Upper lobe of right lung (tissue), 1 donor: Measurements from ENCODE around the gene RAPGEF6. TPM values are rescaled to one million over a fixed set of nuclear protein-coding genes. Genes with fewer than 3 reads are reported as not detected.

ENCODE experiments used
- ATAC-seq: fragments of 200-7000 bp; cut with Tn5 transposase; one replicate; pipeline ENCODE4 v1.9.1; 2020; ENCODE audit warnings: mild to moderate bottlenecking, moderate library complexity
- DNase-seq: peaks from one replicate; pipeline ENCODE4 v3.0.0-alpha.2; 2020
- H3K27ac ChIP-seq: fragments of 200-600 bp; one replicate; pipeline ENCODE4 v1.8.0; 2022
- H3K27me3 ChIP-seq: fragments of 200-600 bp; one replicate; pipeline ENCODE4 v1.8.0; 2022; ENCODE audit warnings: mild to moderate bottlenecking
- H3K36me3 ChIP-seq: fragments of 200-600 bp; one replicate; pipeline ENCODE4 v1.8.0; 2022
- H3K4me1 ChIP-seq: fragments of 200-600 bp; one replicate; pipeline ENCODE4 v1.8.0; 2022
- H3K4me3 ChIP-seq: fragments of 200-600 bp; one replicate; pipeline ENCODE4 v1.8.0; 2022; ENCODE audit warnings: mild to moderate bottlenecking
- H3K9me3 ChIP-seq: fragments of 200-600 bp; one replicate; pipeline ENCODE4 v1.8.0; 2022
- CTCF ChIP-seq: fragments of 200-600 bp; IDR thresholded peaks from one replicate; pipeline ENCODE4 v1.8.0; 2022; ENCODE audit warnings: antibody characterized with exemption
- intact Hi-C: fragments of 100-400 bp; cut with DNase I; formaldehyde crosslinking; loops from one replicate; pipeline ENCODE4 v1.11.0; 2022
- total RNA-seq: library from RNA; stranded (reverse); fragmentation: NEBNext Ultra II Directional; extraction: Animal tissue kit (Norgen Biotek cat#: 25700); gene quantifications from one replicate; pipeline ENCODE4 v1.2.1, GENCODE V29; 2021
- donor health status: DM: no; HTN: yes; CAD: no; lungs with severe emphysema.

The RAPGEF6 gene
- total RNA-seq, 1 donor from 2014 or later = 27.2 TPM

GRCh38 chr5:131423056-131423455 lies 212.0 kb downstream of the RAPGEF6 start:
- DNase-seq = no peak
- Histone ChIP-seq H3K27me3 (no peaks in the 10 kb centered on the region), H3K36me3 (peaks cover 24% of the 10 kb centered on the region), H3K4me1 (no peaks in the 10 kb centered on the region), H3K4me3 (no peak overlapping the region), H3K27ac (no peak overlapping the region), H3K9me3 (no peaks in the 10 kb centered on the region)
- peak; percentile 49 for TF ChIP-seq CTCF
- peak; percentile 48 for ATAC-seq
- intact Hi-C loops = no loop called here

GRCh38 chr5:131419877-131420276 lies 215.2 kb downstream of the RAPGEF6 start:
- intact Hi-C loops = no loop called here
- TF ChIP-seq CTCF = no peak

GRCh38 chr5:131418846-131419245 lies 216.2 kb downstream of the RAPGEF6 start:
- intact Hi-C loops = no loop called here
- Histone ChIP-seq H3K27ac (no peak overlapping the region), H3K4me1 (no peaks in the 10 kb centered on the region), H3K27me3 (no peaks in the 10 kb centered on the region), H3K4me3 (no peak overlapping the region), H3K36me3 (peaks cover 12% of the 10 kb centered on the region), H3K9me3 (no peaks in the 10 kb centered on the region)
- TF ChIP-seq CTCF = no peak
- ATAC-seq = no peak
- no peak for DNase-seq

More at GRCh38 chr5:131419877-131420276, 215.2 kb downstream of the RAPGEF6 start:
- Histone ChIP-seq H3K9me3 (no peaks in the 10 kb centered on the region), H3K4me1 (no peaks in the 10 kb centered on the region), H3K4me3 (no peak overlapping the region), H3K27ac (no peak overlapping the region), H3K27me3 (no peaks in the 10 kb centered on the region), H3K36me3 (peaks cover 12% of the 10 kb centered on the region)
- DNase-seq = no peak
- ATAC-seq = no peak

DNA sequence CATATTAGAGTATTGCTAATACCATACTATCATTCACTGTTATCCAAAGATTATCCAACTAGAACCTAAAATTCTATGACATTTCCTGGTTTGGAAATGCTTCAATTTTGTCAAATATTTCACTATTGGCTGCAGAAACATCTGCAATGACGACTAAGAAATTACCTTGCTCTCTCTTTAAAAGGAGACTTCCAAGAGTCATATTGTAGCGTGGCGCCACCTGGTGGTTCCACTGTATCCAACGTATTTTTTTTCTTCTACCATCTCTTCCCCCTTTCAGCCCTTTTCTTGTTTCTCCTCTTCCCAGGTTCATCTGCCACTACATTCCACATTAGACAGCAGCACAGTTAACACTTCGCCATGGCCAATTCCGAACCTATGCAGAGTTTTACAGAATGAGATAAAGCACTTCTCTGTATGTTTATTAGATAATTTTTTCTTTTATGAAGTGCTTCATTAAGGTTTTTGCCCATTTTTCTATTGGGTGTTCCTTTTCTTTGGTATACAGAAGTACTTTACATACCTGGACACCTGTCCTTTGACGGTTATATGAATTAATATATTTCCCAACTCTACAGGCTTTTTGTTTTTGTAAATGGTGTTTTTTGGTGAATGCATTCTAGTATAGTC lies 217.7 kb downstream of the RAPGEF6 start:
- Histone ChIP-seq H3K9me3 (no peaks in the 10 kb centered on the region), H3K4me1 (no peaks in the 10 kb centered on the region), H3K36me3 (no peaks in the 10 kb centered on the region), H3K27me3 (no peaks in the 10 kb centered on the region), H3K4me3 (no peak overlapping the region), H3K27ac (no peak overlapping the region)
- intact Hi-C loops = no loop called here
- peak; percentile 87 for ATAC-seq
- peak; percentile 87 for TF ChIP-seq CTCF
- DNase-seq = peak; percentile 84

GRCh38 chr5:131416729-131417128 lies 218.3 kb downstream of the RAPGEF6 start:
- Histone ChIP-seq H3K36me3 (no peaks in the 10 kb centered on the region), H3K4me3 (no peak overlapping the region), H3K27ac (no peak overlapping the region), H3K4me1 (no peaks in the 10 kb centered on the region), H3K9me3 (no peaks in the 10 kb centered on the region), H3K27me3 (no peaks in the 10 kb centered on the region)
- ATAC-seq (no peak), DNase-seq (no peak)
- no peak for TF ChIP-seq CTCF
- intact Hi-C loops = no loop called here
